Suprapubic skin (tissue), 3 donors: ENCODE results near the gene ALOXE3.

Experiments
- CTCF ChIP-seq, 2 donors: fragments of 200-600 bp in 1 of 2; fragments of 450-650 bp in 1 of 2; sonication (generic) in 1 of 2; IDR thresholded peaks; one replicate each; pipeline ENCODE4 v1.5.1; 2016 to 2019; ENCODE audit warnings: antibody characterized with exemption in 2 of 2, mild to moderate bottlenecking in 1 of 2, moderate library complexity in 1 of 2
- POLR2AphosphoS5 ChIP-seq, 3 donors: sonication (generic); formaldehyde crosslinking; IDR thresholded peaks; one replicate each; pipeline ENCODE4 v1.6.1; 2017; ENCODE audit warnings: antibody characterized with exemption in 3 of 3

GRCh38 chr17:8047769-8048110 lies 70.6 kb downstream of the ALOXE3 start:
- no peak for TF ChIP-seq POLR2AphosphoS5 (IDR thresholded peaks at IDR 0.05)
- TF ChIP-seq CTCF (IDR thresholded peaks at IDR 0.05), result no peak
